ENCODE measurements around the gene AJAP1. TPM values are rescaled to one million over a fixed set of nuclear protein-coding genes. Genes with fewer than 3 reads are reported as not detected.

AJAP1 gene
- polyA plus RNA-seq, 1 experiment: not detected

DNA sequence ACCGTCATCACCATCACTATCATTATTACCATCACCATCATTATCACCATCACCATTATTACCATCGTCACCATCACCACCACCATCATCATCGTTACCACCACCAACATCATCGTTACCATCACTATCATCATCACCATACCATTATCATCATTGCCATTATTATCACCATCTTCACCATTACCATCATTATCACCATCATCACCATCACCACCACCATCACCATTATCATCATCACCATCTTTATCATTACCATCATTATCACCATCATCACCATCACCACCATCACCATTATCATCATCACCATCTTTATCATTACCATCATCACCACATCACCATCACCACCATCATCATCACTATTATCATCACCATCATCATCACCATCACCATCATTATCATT lies 112.9 kb downstream of the AJAP1 start:
- peaks cover 70% of the 10 kb centered on the region for H3K9me3 ChIP-seq (ENCODE audit: control insufficient read depth, insufficient read depth, low read length)
- no peak overlapping the region for H3K4me3 ChIP-seq (ENCODE audit: low read depth, low read length)
- H3K27me3 ChIP-seq (ENCODE audit: control insufficient read depth, insufficient read depth, low read length): no peaks in the 10 kb centered on the region
- TF ChIP-seq, protein P1, sequence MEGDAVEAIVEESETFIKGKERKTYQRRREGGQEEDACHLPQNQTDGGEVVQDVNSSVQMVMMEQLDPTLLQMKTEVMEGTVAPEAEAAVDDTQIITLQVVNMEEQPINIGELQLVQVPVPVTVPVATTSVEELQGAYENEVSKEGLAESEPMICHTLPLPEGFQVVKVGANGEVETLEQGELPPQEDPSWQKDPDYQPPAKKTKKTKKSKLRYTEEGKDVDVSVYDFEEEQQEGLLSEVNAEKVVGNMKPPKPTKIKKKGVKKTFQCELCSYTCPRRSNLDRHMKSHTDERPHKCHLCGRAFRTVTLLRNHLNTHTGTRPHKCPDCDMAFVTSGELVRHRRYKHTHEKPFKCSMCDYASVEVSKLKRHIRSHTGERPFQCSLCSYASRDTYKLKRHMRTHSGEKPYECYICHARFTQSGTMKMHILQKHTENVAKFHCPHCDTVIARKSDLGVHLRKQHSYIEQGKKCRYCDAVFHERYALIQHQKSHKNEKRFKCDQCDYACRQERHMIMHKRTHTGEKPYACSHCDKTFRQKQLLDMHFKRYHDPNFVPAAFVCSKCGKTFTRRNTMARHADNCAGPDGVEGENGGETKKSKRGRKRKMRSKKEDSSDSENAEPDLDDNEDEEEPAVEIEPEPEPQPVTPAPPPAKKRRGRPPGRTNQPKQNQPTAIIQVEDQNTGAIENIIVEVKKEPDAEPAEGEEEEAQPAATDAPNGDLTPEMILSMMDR (IDR thresholded peaks at IDR 0.05; ENCODE audit: low read depth, low read length): no peak
- ChIA-PET POLR2A (no interaction called here), CTCF (no interaction called here)
- no peak overlapping the region for H3K27ac ChIP-seq (ENCODE audit: low read depth, low read length)
- no peak for DNase-seq (ENCODE audit: low read depth, low spot score)

DNA sequence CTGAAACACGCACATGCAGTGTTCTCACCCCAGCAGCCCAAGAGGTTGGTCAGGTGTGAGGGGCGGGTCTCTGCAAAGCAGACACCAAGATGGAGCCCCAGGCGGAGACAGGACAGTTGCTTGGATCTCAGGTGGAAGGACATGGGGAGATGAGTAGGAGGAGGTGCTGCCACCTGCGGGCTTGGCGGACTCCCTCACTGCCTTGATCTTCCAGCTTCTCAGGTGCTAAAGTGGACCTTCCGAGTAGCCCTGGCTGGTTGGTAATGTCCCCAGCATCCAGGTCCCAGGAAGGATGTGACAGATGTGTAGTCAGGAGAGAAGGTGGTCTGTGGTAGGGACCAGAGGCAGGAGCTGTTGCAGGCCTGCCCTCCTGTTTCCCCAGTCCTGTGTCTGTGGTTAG lies 114.1 kb downstream of the AJAP1 start:
- peaks cover 68% of the 10 kb centered on the region for H3K9me3 ChIP-seq (ENCODE audit: control insufficient read depth, insufficient read depth, low read length)
- no peaks in the 10 kb centered on the region for H3K27me3 ChIP-seq (ENCODE audit: control insufficient read depth, insufficient read depth, low read length)
- no peak for DNase-seq (ENCODE audit: low read depth, low spot score)
- ChIA-PET CTCF (no interaction called here), POLR2A (no interaction called here)
- H3K27ac ChIP-seq (ENCODE audit: low read depth, low read length): no peak overlapping the region
- TF ChIP-seq, protein P1 (IDR thresholded peaks at IDR 0.05; ENCODE audit: low read depth, low read length): no peak
- H3K4me3 ChIP-seq (ENCODE audit: low read depth, low read length): no peak overlapping the region

DNA sequence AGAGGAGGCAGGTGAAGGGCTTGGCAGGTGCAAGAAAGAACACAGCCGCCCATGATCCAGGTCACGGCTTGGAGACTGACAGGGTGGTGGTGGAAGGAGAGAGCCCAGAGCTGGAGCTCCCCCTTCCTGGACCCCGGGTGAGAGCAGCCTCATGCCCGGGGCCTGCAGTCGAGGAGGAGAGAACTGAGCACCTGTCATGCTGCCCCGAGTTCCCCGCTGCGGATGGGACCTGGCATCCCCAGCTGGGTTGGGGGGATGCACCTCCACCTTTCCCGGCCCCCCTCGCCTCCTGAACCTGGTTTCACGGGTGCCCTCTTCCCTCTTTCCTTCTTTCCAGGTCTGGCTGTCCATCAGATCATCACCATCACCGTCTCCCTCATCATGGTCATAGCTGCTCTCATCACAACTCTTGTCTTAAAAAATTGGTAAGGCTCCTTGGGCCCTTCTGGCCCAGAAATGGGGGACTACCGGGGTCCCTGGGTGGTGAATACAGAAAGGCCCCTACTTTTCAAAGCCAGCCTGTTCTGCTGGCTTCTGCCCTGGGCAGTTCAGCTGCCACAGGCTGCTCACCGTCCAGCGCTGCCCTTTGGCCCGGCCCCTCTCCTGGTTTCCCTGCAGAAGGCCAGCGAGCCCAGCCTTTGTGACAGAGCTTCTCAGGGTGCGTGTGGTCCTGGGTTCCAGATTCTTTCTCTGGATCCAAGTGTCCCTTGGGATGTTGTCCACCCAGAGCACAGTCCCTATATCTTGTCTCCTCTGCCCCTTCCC lies 115.3 kb downstream of the AJAP1 start:
- Histone ChIP-seq H3K9me3 (ENCODE audit: control insufficient read depth, insufficient read depth, low read length) (peaks cover 69% of the 10 kb centered on the region), H3K27ac (ENCODE audit: low read depth, low read length) (no peak overlapping the region), H3K27me3 (ENCODE audit: control insufficient read depth, insufficient read depth, low read length) (no peaks in the 10 kb centered on the region), H3K4me3 (ENCODE audit: low read depth, low read length) (no peak overlapping the region)
- ChIA-PET POLR2A (no interaction called here), CTCF (no interaction called here)
- TF ChIP-seq, protein P1 (IDR thresholded peaks at IDR 0.05; ENCODE audit: low read depth, low read length): no peak
- no peak for DNase-seq (ENCODE audit: low read depth, low spot score)

GRCh38 chr1:4770713-4771112 lies 116.3 kb downstream of the AJAP1 start:
- Histone ChIP-seq H3K27ac (ENCODE audit: low read depth, low read length) (no peak overlapping the region), H3K9me3 (ENCODE audit: control insufficient read depth, insufficient read depth, low read length) (peaks cover 79% of the 10 kb centered on the region), H3K4me3 (ENCODE audit: low read depth, low read length) (no peak overlapping the region), H3K27me3 (ENCODE audit: control insufficient read depth, insufficient read depth, low read length) (no peaks in the 10 kb centered on the region)
- CTCF ChIA-PET: no interaction called here
- no peak for DNase-seq (ENCODE audit: low read depth, low spot score)
- TF ChIP-seq, protein P1 (IDR thresholded peaks at IDR 0.05; ENCODE audit: low read depth, low read length): no peak
- POLR2A ChIA-PET: no interaction called here

GRCh38 chr1:4771267-4771666 lies 116.9 kb downstream of the AJAP1 start:
- DNase-seq (ENCODE audit: low read depth, low spot score): no peak
- POLR2A ChIA-PET: no interaction called here

More at GRCh38 chr1:4771267-4771666, 116.9 kb downstream of the AJAP1 start:
- peaks cover 84% of the 10 kb centered on the region for H3K9me3 ChIP-seq (ENCODE audit: control insufficient read depth, insufficient read depth, low read length)
- TF ChIP-seq, protein P1 (IDR thresholded peaks at IDR 0.05; ENCODE audit: low read depth, low read length): no peak
- H3K27me3 ChIP-seq (ENCODE audit: control insufficient read depth, insufficient read depth, low read length): no peaks in the 10 kb centered on the region
- H3K4me3 ChIP-seq (ENCODE audit: low read depth, low read length): no peak overlapping the region
- CTCF ChIA-PET: no interaction called here
- no peak overlapping the region for H3K27ac ChIP-seq (ENCODE audit: low read depth, low read length)
